ENCODE data around the gene LIMK2.

GRCh38 chr22:31291481-31292235 is 79.6 kb downstream of the LIMK2 start:
- TF ChIP-seq CTCF (IDR thresholded peaks at IDR 0.05) = no peak
- TF ChIP-seq POLR2A (IDR thresholded peaks at IDR 0.05) = no peak
